ENCODE measurements around the gene VAPA.

- TF ChIP-seq POLR2AphosphoS5 (IDR thresholded peaks at IDR 0.05) (no peak), POLR2A (IDR thresholded peaks at IDR 0.05) (no peak), CTCF (IDR thresholded peaks at IDR 0.05) (no peak), EP300 (IDR thresholded peaks at IDR 0.05) (no peak)
These were observed 4.3 kb downstream of the VAPA start for GRCh38 chr18:9918016-9918680.

All from gastroesophageal sphincter (tissue), 3 donors.